ENCODE data around the gene AURKAIP1.
"Not testable (repeated sequence)": the region's sequence is repeated elsewhere in the genome, so short reads cannot be mapped to it uniquely, and the experiment has no call there.

Gene AURKAIP1

GRCh38 chr1:1406101-1406820 is 31.3 kb upstream of the AURKAIP1 start:
- DNase-seq: no peak

GRCh38 chr1:1403653-1404052 is 28.6 kb upstream of the AURKAIP1 start:
- no peak for DNase-seq

GRCh38 chr1:1402901-1403392 is 27.9 kb upstream of the AURKAIP1 start:
- not testable (repeated sequence) for DNase-seq

- DNase-seq: peak; percentile 51
Measured at GRCh38 chr1:1402072-1402900, 27.3 kb upstream of the AURKAIP1 start.

GRCh38 chr1:1401457-1402010 is 26.5 kb upstream of the AURKAIP1 start:
- DNase-seq: no peak

GRCh38 chr1:1400576-1401456 is 25.8 kb upstream of the AURKAIP1 start:
- DNase-seq: no peak

GRCh38 chr1:1399872-1400575 is 25.0 kb upstream of the AURKAIP1 start:
- no peak for DNase-seq

- peak; percentile 96 for DNase-seq
Measured at GRCh38 chr1:1399187-1399871, 24.3 kb upstream of the AURKAIP1 start, which contains the start of gene CCNL2. Gene CCNL2, minus strand, starts transcription at chr1:1399335. Its CDS starts 29 bp downstream, at chr1:1399306.

GRCh38 chr1:1398677-1399186 is 23.7 kb upstream of the AURKAIP1 start:
- DNase-seq: no peak

GRCh38 chr1:1397839-1398523 is 23.0 kb upstream of the AURKAIP1 start:
- peak; percentile 59 for DNase-seq

- DNase-seq: no peak
Measured at GRCh38 chr1:1395166-1395565, 20.2 kb upstream of the AURKAIP1 start.

- DNase-seq: no peak
Measured at GRCh38 chr1:1394116-1394515, 19.1 kb upstream of the AURKAIP1 start.

- no peak for DNase-seq
Measured at GRCh38 chr1:1393428-1393827, 18.4 kb upstream of the AURKAIP1 start.

- DNase-seq: no peak
Measured at GRCh38 chr1:1393014-1393413, 18.0 kb upstream of the AURKAIP1 start.

GRCh38 chr1:1391225-1391624 is 16.2 kb upstream of the AURKAIP1 start:
- DNase-seq: no peak

GRCh38 chr1:1390675-1391074 is 15.7 kb upstream of the AURKAIP1 start:
- no peak for DNase-seq

GRCh38 chr1:1388078-1388472 is 13.1 kb upstream of the AURKAIP1 start:
- DNase-seq: no peak

- DNase-seq: no peak
Measured at GRCh38 chr1:1387098-1388077, 12.4 kb upstream of the AURKAIP1 start.

GRCh38 chr1:1385931-1386330 is 10.9 kb upstream of the AURKAIP1 start:
- DNase-seq: no peak
